Measurements from ENCODE around the gene ITPRIPL2. TPM values are rescaled to one million over a fixed set of nuclear protein-coding genes. Genes with fewer than 3 reads are reported as not detected.

Gene ITPRIPL2
- total RNA-seq, 2 donors from 2014 or later, result 17.5 to 40.2 TPM

- TF ChIP-seq, protein P1, sequence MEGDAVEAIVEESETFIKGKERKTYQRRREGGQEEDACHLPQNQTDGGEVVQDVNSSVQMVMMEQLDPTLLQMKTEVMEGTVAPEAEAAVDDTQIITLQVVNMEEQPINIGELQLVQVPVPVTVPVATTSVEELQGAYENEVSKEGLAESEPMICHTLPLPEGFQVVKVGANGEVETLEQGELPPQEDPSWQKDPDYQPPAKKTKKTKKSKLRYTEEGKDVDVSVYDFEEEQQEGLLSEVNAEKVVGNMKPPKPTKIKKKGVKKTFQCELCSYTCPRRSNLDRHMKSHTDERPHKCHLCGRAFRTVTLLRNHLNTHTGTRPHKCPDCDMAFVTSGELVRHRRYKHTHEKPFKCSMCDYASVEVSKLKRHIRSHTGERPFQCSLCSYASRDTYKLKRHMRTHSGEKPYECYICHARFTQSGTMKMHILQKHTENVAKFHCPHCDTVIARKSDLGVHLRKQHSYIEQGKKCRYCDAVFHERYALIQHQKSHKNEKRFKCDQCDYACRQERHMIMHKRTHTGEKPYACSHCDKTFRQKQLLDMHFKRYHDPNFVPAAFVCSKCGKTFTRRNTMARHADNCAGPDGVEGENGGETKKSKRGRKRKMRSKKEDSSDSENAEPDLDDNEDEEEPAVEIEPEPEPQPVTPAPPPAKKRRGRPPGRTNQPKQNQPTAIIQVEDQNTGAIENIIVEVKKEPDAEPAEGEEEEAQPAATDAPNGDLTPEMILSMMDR (IDR thresholded peaks at IDR 0.05), result no peak
- no peak for DNase-seq (ENCODE audit: low spot score)
- Histone ChIP-seq H3K4me1 (peaks cover 0 to 52% of the 10 kb centered on the region in 2 donors), H3K4me3 (no peak overlapping the region), H3K36me3 (no peaks in the 10 kb centered on the region), H3K9me3 (no peaks in the 10 kb centered on the region), H3K27ac (no peak overlapping the region), H3K27me3 (no peaks in the 10 kb centered on the region)
These were observed 22.9 kb downstream of the ITPRIPL2 start for GRCh38 chr16:19136549-19137196.

GRCh38 chr16:19137201-19138128 is 23.7 kb downstream of the ITPRIPL2 start:
- H3K27me3 ChIP-seq, result no peaks in the 10 kb centered on the region
- TF ChIP-seq, protein P1 (IDR thresholded peaks at IDR 0.05), result no peak
- no peaks in the 10 kb centered on the region for H3K9me3 ChIP-seq
- H3K27ac ChIP-seq, result no peak overlapping the region
- no peak overlapping the region for H3K4me3 ChIP-seq
- no peak for DNase-seq (ENCODE audit: low spot score)
- H3K4me1 ChIP-seq, result peaks cover 0 to 44% of the 10 kb centered on the region in 2 donors
- H3K36me3 ChIP-seq, result no peaks in the 10 kb centered on the region

DNA sequence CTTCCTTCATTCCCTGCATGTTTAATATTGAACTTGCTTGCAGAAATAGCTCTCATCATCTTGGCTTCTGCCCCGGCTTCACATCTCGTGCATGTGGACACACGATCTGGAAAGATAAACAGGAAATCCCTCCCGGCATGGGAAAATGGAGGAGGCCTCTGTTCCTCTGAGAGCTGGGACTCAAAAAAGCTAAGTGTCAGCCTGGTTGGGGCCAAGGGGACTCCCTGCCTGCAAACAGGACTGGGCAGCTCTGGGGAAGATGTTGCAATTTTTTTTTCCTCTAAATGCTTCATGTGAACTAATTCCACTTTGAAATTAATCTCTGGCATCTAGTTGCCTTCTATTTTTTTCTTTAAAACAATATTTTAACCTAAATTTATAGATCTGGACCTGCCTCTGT is 24.8 kb downstream of the ITPRIPL2 start:
- Histone ChIP-seq H3K4me1 (peaks cover 0 to 42% of the 10 kb centered on the region in 2 donors), H3K27me3 (no peaks in the 10 kb centered on the region), H3K9me3 (no peaks in the 10 kb centered on the region), H3K27ac (peak overlapping the region in 1 of 2 donors; percentile 42), H3K36me3 (no peaks in the 10 kb centered on the region), H3K4me3 (no peak overlapping the region)
- TF ChIP-seq, protein P1 (IDR thresholded peaks at IDR 0.05), result no peak
- DNase-seq (ENCODE audit: low spot score), result peak; percentile 86

DNA sequence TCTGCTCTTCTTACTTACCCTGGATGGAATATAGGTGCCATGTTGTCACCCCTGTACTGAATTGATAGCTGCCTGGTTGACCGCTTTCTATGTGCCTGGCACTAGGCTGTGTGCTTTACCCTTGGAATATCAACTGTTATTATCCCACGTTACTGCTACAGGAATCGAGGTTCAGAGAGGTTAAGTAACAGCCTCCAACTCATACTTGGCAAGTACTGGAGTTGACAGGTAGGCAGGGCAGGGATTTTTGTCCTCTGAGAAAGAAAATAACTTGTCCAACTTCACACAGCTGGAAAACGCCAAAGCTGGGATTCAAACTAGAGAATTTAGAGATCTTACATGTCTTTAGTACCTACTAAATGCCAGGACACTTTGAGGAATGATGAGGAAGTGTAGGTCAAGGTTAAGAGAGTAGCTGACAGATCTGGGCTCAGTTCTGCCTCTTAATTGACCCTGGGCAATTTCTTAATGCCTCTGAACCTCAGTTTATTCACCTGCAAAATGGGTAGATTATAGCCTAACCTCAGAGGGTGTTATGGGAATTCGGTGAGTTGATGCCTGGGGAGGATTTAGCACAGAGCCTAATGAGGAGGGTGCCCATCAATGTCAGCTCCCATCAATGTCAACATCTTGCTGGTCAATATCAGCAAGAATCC is 25.8 kb downstream of the ITPRIPL2 start:
- H3K4me3 ChIP-seq, result no peak overlapping the region
- peaks cover 0 to 42% of the 10 kb centered on the region in 2 donors for H3K4me1 ChIP-seq
- no peaks in the 10 kb centered on the region for H3K9me3 ChIP-seq
- no peaks in the 10 kb centered on the region for H3K36me3 ChIP-seq
- TF ChIP-seq, protein P1 (IDR thresholded peaks at IDR 0.05), result no peak
- DNase-seq (ENCODE audit: low spot score), result no peak
- no peak overlapping the region for H3K27ac ChIP-seq
- H3K27me3 ChIP-seq, result no peaks in the 10 kb centered on the region

DNA sequence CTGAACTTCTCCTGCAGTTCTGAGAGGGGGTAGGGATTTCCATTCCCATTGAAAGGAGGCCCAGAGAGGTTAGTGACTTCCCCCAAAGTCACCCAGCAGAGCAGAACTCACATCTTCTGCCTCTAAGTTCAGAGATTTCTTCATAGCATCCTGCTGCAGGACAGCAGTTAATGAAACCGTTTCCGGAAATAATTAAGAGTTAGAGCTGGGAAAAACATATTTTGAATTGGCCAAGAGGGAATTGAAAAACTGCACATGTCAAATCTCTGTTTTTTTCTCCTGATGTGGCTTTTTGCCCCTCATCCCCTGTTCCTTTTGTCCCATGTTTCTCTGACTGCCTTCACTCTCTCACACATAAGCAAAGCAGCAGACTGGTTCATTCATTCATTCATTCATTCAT is 26.6 kb downstream of the ITPRIPL2 start:
- H3K4me3 ChIP-seq, result no peak overlapping the region
- no peaks in the 10 kb centered on the region for H3K27me3 ChIP-seq
- TF ChIP-seq, protein P1 (IDR thresholded peaks at IDR 0.05), result no peak
- H3K27ac ChIP-seq, result no peak overlapping the region
- peaks cover 0 to 40% of the 10 kb centered on the region in 2 donors for H3K4me1 ChIP-seq
- H3K9me3 ChIP-seq, result no peaks in the 10 kb centered on the region
- no peaks in the 10 kb centered on the region for H3K36me3 ChIP-seq
- no peak for DNase-seq (ENCODE audit: low spot score)
